ENCODE measurements around the gene C5orf34.
A peak's percentile ranks its signal among the peaks of the same experiment; 100 is the strongest.
"Not testable (repeated sequence)": the region's sequence is repeated elsewhere in the genome, so short reads cannot be mapped to it uniquely, and the experiment has no call there.

The C5orf34 gene

DNA sequence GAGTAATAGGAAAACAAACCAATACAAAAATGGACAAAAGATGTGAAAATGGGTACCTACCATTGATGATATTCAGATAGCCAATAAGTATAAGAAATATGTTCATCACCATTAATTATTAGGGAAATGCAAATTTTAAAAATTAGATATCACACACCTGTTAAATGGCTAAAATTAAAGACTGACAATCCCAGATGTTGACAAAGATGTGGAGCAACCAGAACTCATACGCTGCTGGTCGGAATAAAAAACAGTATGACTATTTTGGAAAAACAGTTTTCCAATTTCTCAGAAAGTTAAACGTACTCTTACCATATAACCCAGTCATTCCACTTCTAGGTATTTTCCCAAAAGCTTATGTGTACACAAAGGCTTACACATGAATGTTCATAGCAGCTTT, 58.4 kb downstream of the C5orf34 start:
- TF ChIP-seq, protein P1, sequence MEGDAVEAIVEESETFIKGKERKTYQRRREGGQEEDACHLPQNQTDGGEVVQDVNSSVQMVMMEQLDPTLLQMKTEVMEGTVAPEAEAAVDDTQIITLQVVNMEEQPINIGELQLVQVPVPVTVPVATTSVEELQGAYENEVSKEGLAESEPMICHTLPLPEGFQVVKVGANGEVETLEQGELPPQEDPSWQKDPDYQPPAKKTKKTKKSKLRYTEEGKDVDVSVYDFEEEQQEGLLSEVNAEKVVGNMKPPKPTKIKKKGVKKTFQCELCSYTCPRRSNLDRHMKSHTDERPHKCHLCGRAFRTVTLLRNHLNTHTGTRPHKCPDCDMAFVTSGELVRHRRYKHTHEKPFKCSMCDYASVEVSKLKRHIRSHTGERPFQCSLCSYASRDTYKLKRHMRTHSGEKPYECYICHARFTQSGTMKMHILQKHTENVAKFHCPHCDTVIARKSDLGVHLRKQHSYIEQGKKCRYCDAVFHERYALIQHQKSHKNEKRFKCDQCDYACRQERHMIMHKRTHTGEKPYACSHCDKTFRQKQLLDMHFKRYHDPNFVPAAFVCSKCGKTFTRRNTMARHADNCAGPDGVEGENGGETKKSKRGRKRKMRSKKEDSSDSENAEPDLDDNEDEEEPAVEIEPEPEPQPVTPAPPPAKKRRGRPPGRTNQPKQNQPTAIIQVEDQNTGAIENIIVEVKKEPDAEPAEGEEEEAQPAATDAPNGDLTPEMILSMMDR (IDR thresholded peaks at IDR 0.05; ENCODE audit: low read depth, low read length, poor library complexity, severe bottlenecking) = no peak
- no peak for TF ChIP-seq EZH2phosphoT487 (IDR thresholded peaks at IDR 0.05; ENCODE audit: borderline replicate concordance, low read length)
- peaks cover 14% of the 10 kb centered on the region for H3K9me3 ChIP-seq (ENCODE audit: control insufficient read depth, insufficient read depth, low read length)
- H3K4me3 ChIP-seq (ENCODE audit: low read length) = no peak overlapping the region
- peaks cover 23% of the 10 kb centered on the region for H3K36me3 ChIP-seq (ENCODE audit: control insufficient read depth, low read length)
- no peaks in the 10 kb centered on the region for H4K20me1 ChIP-seq (ENCODE audit: control insufficient read depth, insufficient read depth, low read depth, low read length)
- no peak overlapping the region for H3K4me2 ChIP-seq (ENCODE audit: low read length)
- peaks cover 8% of the 10 kb centered on the region; the same call in 1 of the 2 replicates for H3K79me2 ChIP-seq (ENCODE audit: control insufficient read depth, low read length)
- H3K4me1 ChIP-seq (ENCODE audit: control insufficient read depth, low read length) = no peaks in the 10 kb centered on the region
- H3F3A ChIP-seq (ENCODE audit: control insufficient read depth, insufficient read depth) = no peaks in the 10 kb centered on the region
- no peaks in the 10 kb centered on the region for H3K27me3 ChIP-seq (ENCODE audit: control insufficient read depth, low read length)
- H3K27ac ChIP-seq (ENCODE audit: low read depth, low read length) = no peak overlapping the region
- H3K9me2 ChIP-seq (replicated peaks; ENCODE audit: control insufficient read depth, low read length) = no peaks in the 10 kb centered on the region

DNA sequence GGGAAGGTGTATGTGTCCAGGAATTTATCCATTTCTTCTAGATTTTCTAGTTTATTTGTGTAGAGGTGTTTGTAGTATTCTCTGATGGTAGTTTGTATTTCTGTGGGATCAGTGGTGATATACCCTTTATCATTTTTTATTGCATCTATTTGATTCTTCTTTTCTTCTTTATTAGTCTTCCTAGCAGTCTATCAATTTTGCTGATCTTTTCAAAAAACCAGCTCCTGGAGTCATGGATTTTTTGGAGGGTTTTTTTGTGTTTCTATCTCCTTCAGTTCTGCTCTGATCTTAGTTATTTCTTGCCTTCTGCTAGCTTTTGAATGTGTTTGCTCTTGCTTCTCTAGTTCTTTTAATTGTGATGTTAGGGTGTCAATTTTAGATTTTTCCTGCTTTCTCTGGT, 73.4 kb downstream of the C5orf34 start:
- peaks cover 16% of the 10 kb centered on the region for H3K36me3 ChIP-seq (ENCODE audit: control insufficient read depth, low read length)
- H3K4me1 ChIP-seq (ENCODE audit: control insufficient read depth, low read length) = peaks cover 11% of the 10 kb centered on the region
- not testable (repeated sequence) for H3K4me2 ChIP-seq (ENCODE audit: low read length); H3K9me3 ChIP-seq (ENCODE audit: control insufficient read depth, insufficient read depth, low read length); H3K9me2 ChIP-seq (replicated peaks; ENCODE audit: control insufficient read depth, low read length); H3K27me3 ChIP-seq (ENCODE audit: control insufficient read depth, low read length); H3F3A ChIP-seq (ENCODE audit: control insufficient read depth, insufficient read depth); H3K4me3 ChIP-seq (ENCODE audit: low read length); H4K20me1 ChIP-seq (ENCODE audit: control insufficient read depth, insufficient read depth, low read depth, low read length); H3K79me2 ChIP-seq (ENCODE audit: control insufficient read depth, low read length); H3K27ac ChIP-seq (ENCODE audit: low read depth, low read length)

DNA sequence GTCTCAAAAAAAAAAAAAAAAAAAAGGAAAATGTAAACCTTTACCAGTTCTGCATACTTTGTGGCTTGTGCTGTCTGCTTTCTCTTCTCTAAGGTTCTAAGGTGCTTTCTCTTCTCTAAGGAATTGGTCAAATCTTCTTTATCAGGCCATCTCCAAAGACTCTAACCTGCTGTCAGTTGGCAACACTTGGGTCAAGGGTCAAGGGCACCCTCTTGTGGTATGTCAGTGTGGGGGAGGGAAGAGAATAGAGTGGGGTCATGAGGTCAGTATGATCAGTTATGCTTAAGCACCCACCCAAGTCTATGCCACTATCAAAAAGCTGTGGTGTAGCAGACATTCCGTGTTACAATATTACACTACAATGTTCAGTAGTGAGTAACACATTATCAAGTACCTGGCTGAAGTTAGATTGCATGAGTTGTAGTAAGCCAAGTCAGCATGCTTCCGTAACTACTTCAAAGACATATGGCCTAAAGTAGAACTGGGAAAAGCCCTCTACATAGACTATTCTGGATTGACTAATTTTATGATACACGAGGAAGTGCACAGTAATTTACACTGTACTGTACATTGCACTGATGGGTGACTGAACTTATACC, 77.8 kb downstream of the C5orf34 start:
- Histone ChIP-seq H4K20me1 (ENCODE audit: control insufficient read depth, insufficient read depth, low read depth, low read length) (no peaks in the 10 kb centered on the region), H3K27ac (ENCODE audit: low read depth, low read length) (no peak overlapping the region), H3K36me3 (ENCODE audit: control insufficient read depth, low read length) (no peaks in the 10 kb centered on the region), H3K4me3 (ENCODE audit: low read length) (no peak overlapping the region), H3K4me1 (ENCODE audit: control insufficient read depth, low read length) (peaks cover 11% of the 10 kb centered on the region), H3K9me3 (ENCODE audit: control insufficient read depth, insufficient read depth, low read length) (no peaks in the 10 kb centered on the region; the same call in 1 of the 2 replicates), H3K79me2 (ENCODE audit: control insufficient read depth, low read length) (no peaks in the 10 kb centered on the region), H3K27me3 (ENCODE audit: control insufficient read depth, low read length) (no peaks in the 10 kb centered on the region), H3K4me2 (ENCODE audit: low read length) (no peak overlapping the region), H3F3A (ENCODE audit: control insufficient read depth, insufficient read depth) (no peaks in the 10 kb centered on the region), H3K9me2 (replicated peaks; ENCODE audit: control insufficient read depth, low read length) (no peaks in the 10 kb centered on the region)
- TF ChIP-seq, protein P1 (IDR thresholded peaks at IDR 0.05; ENCODE audit: low read depth, low read length, poor library complexity, severe bottlenecking) = peak; percentile 16
- no peak for TF ChIP-seq EZH2phosphoT487 (IDR thresholded peaks at IDR 0.05; ENCODE audit: borderline replicate concordance, low read length)
